Lower leg skin (tissue), 3 donors: Measurements from ENCODE around the gene MT2A.

Source experiments
- POLR2A ChIP-seq, 2 donors: fragments of 450-650 bp; IDR thresholded peaks; one replicate each; pipeline ENCODE4 v1.6.1; 2016 to 2017; ENCODE audit warnings: antibody characterized with exemption in 2 of 2, mild to moderate bottlenecking in 1 of 2, moderate library complexity in 1 of 2
- TF ChIP-seq, protein P1 (sequence below), 3 donors: fragments of 450-650 bp; IDR thresholded peaks; one replicate each; pipeline ENCODE4 v1.5.1; 2016; ENCODE audit warnings: antibody characterized with exemption in 3 of 3, mild to moderate bottlenecking in 3 of 3, moderate library complexity in 2 of 3

DNA sequence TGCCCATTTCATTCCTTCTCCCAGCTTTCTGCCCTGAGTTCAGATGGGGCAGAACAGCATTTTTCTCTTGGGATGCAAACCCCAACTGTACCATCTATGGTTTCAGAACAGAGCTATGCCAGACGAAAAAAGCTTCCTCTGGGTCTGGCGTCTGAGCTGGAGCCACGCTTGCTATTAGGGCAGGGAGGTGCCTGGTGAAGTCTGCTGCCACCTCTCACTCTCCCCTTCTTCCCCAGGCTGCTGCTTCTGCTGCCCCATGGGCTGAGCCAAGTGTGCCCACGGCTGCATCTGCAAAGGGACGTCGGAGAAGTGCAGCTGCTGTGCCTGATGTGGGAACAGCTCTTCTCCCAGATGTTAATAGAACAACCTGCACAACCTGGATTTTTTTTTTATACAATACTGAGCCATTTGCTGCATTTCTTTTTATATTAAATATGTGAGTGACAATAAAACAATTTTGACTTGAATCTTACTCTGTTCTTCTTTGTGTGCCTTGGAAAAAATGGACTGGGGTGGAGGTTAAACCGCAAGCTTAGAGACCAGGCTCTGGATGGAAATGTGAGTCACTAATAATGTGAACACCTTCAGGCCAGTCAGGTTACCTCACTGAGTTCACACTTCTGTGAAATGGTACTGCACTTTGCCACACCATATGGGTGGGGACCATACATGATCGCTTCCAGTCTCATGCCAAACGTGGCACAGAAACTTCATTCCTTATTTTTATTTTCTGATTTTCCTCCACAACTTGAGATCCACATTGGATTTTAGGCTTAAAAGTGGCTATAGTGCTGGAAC, 28.4 kb downstream of the MT2A start:
- TF ChIP-seq, protein P1, sequence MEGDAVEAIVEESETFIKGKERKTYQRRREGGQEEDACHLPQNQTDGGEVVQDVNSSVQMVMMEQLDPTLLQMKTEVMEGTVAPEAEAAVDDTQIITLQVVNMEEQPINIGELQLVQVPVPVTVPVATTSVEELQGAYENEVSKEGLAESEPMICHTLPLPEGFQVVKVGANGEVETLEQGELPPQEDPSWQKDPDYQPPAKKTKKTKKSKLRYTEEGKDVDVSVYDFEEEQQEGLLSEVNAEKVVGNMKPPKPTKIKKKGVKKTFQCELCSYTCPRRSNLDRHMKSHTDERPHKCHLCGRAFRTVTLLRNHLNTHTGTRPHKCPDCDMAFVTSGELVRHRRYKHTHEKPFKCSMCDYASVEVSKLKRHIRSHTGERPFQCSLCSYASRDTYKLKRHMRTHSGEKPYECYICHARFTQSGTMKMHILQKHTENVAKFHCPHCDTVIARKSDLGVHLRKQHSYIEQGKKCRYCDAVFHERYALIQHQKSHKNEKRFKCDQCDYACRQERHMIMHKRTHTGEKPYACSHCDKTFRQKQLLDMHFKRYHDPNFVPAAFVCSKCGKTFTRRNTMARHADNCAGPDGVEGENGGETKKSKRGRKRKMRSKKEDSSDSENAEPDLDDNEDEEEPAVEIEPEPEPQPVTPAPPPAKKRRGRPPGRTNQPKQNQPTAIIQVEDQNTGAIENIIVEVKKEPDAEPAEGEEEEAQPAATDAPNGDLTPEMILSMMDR (IDR thresholded peaks at IDR 0.05) = no peak
- no peak for TF ChIP-seq POLR2A (IDR thresholded peaks at IDR 0.05)
